Activated T-cell treated with anti-CD3 and anti-CD28 coated beads for 4 hours (primary cell): ENCODE measurements around the gene MAGI3.
"Not testable (repeated sequence)": the region's sequence is repeated elsewhere in the genome, so short reads cannot be mapped to it uniquely, and the experiment has no call there.

Source experiments
- DNase-seq: peaks from one replicate; pipeline ENCODE4 v3.0.0-alpha.2; 2020

The MAGI3 gene

DNA sequence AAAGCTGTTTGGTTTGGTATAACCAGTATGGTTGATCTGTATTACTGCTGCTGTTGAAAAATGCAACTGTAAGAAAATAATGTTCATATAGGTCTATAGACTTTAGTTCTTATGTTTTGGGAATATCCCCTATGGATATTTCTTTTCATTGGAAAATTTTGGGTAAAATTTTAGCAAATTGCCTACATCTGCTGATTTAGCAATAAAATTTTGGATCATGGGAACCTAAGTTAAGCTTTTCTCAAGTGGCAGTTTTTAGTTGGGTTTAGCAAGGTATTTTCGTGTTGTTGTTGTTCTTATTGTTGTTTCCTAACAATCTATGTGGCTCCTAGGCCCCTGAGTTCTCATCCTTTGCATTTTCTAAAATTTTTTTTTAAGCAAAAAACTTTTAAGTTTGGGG, 201.9 kb downstream of the MAGI3 start:
- no peak for DNase-seq

DNA sequence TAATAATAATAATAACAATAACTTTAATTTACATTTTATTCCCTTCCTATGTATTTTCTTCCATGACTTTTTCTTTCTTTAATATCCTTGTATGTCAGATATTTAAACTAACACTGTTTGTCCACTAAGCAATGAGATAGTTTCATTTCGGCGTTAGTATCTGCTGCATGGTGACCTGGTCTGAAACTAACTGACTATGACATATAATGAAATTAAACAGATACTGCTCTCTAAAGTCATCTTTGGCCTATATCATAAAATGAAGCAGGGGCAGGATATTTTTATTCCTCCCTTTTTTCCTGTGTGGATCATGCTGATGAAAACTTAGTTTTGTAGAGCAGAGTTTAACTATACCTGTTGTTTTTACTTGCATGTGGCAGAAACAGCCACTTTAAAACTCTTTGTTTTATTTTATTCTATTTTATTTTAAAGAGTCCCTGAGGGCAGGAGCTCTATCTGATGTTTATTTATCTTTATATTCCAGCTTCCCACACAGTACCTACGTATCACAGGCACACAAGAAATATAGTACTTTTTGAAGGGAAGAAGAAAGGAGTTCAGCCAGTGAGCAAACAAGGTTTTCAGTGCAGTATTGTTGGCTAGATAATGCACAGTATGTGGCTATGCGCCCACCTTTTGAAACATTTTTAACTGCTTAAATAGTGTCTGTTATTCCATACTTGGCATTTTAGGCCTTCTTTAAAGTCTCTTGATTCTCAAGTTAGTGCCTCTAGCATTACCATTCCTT, 203.4 kb downstream of the MAGI3 start:
- DNase-seq = no peak

DNA sequence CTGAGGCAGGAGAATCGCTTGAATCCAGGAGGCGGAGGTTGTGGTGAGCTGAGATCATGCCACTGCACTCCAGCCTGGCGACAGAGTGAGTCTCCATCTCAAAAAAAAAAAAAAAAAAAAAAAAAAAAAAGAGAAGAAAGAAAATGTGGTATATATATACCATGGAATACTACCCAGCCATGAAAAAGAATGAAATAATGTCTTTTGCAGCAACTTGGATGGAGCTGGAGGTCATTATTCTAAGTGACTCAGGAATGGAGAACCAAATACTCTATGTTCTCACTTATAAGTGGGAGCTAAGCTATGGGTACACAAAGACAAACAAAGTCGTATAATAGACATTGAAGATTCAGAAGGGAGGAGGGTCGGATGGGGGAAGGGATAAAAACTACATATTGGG, 214.2 kb downstream of the MAGI3 start:
- DNase-seq = not testable (repeated sequence)

DNA sequence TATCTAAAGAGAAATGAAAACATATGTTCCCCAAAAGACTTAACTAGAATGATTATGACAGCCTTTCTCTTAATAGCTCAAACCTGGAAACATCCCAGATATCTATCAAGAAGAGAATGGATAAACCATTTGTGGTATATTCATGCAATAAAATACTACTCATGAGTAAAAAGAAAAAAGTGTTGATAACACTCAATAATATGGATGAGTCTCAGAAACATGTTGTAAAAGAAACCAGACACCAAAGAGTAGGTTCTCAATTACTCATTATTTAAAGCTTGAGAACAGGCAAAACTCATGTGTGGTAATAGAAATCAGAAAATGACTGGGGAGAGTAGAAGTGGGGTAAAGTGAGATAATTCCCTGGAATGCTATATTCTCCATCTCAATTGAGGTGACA, 214.8 kb downstream of the MAGI3 start:
- no peak for DNase-seq

DNA sequence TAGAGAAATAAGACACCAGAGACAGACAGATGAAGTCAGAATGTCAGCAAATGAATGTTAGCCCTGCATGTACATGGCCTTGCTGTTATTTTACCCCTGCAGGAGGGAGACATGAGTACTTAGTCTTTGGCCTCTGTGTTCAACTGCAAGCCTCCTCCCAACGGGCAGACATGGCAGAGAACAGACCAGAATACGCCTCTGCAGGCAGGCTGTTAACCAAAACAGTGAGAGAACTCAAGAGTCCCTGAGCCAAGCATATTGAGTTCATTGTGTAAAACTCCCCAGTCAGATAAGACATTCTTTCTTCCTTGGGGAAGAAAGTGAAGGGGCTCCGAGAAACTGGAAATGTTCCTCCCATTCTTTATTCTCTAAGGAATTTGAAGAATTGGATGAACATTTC, 218.1 kb downstream of the MAGI3 start:
- no peak for DNase-seq

DNA sequence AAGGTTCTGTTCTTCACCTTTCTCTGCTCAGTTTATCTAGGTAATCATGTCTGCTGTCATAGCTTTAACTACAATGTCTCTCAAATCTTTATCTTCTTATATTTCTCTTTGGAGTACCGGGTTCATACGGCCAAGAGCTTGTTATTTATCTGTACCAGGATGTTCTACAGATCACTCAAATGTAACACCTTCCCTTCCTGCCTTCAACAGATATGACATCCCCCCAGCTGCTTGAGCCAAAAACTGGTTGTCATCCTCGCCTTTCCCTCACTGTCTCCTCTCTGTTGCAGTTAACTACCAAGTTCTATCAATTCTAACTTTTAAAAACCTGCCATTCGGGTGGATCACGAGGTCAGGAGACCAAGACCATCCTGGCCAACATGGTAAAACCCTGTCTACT, 220.1 kb downstream of the MAGI3 start:
- no peak for DNase-seq

DNA sequence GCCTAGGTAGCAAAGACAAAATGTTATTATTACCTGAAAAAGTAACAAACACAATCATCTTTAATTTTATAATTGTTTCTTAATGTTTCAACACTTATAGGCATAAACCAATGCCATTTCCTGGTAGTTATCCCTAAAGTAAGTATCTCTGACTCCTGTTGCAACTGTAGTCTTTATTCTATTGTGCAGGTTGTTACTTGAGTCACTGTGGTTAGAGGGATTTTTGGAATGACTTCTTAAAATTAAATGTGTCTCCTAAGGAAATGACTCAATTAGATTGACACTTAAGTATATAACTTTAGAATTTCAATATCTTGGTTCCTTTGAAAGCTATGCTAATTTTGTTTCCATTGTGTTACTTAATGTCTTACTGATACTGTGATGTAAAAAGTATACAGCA, 225.1 kb downstream of the MAGI3 start:
- DNase-seq = no peak

DNA sequence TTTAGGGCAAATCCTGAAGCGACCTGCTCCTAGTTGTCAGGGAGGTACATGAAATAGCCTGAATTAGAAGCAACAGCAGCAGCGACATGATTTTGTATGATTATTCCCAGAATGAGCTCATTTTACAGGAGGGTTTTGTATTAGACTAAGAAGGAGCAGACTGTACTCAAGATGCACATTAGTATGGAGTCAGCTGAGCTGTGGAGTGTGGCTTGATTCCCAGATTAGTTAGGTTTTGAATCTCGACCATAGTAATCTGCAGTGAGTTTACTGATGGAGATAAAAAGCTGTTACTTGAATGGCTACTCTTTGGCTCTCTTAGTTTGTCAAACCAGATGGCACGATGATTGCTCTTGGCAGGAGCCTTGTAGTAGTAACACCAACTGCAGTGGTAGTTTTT, 225.8 kb downstream of the MAGI3 start:
- no peak for DNase-seq

DNA sequence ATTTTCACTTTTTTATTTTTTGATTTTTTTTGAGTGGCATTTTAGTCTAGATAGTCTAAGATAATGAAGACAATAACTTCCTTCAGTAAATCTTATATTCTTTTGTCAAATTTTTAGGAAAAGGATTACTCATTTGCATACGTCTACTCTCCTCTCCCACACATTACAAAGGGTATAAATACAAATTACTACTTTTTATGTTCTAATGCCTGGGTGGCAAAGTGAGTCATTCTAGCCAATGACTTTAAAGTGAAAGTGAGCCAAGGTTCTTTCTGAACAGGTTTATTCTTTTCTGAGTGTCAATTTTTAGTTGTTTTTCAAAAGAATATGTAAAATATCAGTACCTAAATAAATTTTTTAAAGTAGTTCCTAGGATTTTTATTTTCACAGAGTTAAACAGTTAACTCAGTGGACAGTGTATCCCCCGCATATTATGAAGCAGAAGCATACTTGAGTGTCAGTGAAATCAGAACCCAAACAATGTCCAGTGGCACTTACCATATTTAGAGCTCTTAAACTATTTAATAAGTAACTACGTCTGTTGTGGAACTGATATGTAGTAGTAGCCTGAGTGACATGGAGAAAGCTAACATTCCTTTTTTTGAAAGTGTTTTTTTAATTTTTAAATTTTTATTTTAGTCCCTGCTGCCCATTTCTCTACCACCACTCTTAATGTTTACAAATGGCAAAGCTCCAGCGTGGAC, 227.3 kb downstream of the MAGI3 start:
- no peak for DNase-seq

DNA sequence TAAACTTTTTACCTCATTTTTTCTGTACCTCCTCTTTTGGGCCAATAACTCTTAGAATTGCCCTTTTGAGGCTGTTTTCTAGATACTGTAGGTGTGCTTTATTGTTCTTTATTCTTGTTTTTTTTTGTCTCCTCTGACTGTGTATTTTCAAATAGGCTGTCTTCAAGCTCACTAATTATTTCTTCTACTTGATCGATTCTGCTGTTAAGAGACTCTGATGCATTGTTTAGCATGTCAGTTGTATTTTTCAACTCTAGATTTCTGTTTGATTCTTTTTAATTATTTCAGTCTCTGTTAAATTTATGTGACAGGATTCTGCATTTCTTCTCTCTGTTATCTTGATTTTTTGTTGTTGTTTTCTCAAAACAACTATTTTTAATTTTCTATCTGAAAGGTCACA, 238.7 kb downstream of the MAGI3 start:
- no peak for DNase-seq

DNA sequence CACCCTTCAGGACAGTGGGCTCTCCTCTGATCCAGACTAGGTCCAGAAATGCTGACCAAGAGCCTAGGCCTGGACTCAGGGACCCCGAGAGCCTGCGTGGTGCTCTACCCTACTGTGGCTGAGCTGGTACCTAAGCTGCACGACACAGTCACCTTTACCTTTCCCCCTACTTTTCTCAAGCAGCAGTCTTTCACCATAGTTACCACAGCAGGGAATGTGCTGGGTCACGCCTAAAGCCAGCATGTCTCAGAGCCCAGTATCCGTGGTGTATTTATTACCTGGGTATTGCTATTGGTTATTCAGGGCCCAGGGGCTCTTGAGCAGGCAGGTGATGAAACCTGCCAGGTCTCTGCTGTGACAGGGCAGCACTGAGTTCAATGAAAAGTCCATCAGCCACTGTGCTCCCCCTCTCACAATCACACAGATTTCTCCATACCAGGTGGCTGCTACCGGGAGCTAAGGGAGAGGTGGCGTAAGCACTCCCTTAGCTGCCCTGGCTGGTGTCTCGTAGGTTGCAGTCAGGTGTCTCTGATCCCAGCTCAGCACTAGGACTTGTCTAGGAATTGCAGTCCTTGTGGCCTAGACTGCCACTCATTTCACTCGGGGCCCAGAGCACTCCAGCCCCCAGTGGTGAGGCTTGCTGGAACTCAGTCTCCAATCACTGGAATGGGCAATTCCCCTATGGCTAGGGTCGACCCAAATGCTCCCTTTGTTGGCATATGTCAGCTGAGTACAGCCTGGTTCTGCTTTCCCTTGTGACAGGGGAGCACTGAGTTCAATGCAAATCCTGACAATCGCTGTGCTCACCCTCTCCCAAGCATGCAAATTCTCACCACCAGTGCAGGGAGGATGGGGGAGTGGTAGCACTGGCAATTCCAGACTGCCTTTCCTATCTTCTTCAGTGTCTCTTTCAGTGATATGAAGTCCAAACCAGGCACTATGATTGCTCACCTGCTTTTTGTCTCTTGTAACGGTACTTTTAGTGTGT, 240.3 kb downstream of the MAGI3 start:
- no peak for DNase-seq

DNA sequence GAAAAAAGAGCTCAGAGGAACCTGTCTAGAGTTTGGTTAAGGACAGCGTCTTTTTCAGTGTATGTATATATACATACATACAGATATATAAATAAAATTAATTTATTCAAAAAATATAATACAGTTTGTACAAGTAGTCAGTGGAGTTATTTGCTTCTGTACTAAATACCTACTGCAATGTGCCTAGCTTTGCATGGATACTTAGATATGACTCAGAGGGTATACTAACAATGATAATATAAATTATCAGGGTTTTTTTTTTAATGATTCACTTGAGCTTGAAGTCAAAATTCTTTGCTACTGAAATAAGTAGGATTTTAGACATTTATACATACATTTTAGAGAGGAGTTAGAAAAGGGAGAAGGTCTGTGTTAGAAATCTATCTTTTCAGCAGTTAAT, 251.1 kb downstream of the MAGI3 start:
- DNase-seq = no peak

DNA sequence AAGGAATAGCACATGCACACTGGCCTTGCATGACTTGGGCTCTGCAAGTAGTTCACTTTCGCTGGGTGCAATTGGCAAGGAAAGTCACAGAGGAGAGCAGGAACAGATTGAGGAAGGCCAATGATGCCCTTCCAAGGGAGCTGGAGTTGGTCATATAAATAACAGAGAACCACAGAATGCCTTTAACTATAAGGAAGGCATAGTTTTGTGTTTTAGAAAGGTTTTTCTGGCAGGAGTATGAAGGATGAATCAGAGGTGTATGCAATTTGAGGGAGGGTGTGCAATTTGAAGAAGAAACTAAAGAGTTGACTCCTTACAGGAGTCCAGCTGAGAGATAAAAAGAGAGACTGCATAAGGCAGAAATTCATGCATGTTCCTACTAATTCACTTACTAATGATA, 256.8 kb downstream of the MAGI3 start:
- no peak for DNase-seq

DNA sequence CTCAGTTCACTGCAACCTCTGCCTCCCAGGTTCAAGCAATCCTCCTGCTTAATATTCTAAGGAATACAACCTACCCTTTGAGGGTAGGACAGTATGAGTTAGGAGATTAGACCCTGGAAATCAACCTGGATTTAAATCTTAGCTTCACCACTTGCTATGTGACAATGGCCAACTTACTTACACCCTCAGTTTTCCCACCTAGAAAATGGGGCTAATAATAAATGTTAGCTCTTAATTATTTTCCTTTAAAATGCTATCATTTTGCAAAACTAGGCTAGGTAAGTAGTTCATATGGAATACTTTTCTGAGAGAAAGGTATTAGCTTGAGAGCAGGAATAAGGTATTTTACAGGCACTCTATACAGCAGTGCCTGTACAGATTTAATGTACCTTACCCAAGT, 258.2 kb downstream of the MAGI3 start:
- no peak for DNase-seq

DNA sequence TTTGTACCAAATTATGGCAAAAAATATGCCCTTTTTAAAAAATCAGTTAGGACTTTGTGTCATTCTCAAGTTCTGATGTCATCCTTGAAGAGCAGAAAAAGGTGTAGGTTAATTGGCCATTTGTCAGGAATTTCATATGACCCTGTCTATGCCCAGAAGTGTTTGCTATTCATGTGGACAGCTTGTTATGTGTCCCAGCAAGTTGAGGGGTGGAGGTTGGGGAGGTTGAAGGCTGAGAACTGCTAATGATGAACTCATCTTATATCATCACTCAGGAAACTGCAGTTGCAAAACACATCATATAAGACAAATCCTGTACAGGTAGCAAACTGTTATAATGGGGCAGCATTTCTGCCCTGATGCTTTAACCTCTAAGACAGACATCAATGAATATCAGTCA, 262.5 kb downstream of the MAGI3 start:
- no peak for DNase-seq

DNA sequence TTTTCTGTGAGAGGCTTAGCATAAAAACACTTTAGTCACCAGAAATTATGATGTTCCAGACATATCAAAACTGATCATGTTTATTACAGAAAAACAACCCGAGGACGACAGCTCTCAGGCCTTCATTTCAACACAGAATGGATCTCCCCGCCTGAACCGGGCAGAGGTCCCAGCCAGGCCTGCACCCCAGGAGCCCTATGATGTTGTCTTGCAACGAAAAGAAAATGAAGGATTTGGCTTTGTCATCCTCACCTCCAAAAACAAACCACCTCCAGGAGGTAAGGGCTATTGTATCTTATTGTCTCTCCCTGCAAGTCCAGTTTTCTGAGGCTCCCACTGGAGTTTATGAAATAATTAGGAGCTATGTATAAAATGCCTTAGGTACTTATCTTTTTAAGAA, 263.4 kb downstream of the MAGI3 start:
- DNase-seq = no peak

DNA sequence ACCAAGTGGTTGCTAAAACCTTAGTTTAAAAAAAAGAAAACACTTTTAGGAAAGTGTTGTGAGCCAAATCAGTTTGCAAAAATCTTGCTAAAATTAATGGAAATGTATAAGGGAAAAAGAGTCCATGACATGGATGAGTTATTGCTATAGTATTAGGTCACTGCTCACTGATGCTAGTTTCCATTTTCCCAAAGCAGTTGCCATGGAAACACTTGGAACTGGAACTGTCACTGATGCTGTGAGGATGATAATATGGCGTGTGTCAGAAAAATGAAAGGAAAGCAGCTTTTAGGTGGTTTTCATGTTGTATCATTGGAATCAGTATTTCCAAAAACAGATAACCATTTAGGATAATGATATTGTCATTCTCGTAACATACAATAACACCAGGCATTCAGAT, 264.6 kb downstream of the MAGI3 start:
- DNase-seq = no peak

DNA sequence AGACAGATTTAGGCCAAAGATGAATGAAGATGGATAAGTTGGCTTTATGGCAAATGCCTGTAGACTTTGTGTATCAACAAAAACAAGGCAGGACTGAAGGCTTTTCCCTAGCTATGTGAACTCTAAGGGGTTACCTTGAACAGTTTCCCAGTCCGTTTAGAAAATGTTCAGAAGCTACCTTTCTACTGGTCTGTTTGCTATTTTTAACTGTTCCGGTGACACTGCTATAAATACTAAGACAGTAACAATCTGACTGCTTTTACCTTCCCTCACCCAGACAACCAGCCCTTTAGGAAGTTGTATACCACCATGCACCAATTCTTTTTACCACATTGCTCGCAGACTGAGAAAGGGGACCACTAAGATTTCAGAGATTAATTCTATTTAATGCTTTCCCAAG, 266.8 kb downstream of the MAGI3 start:
- no peak for DNase-seq

DNA sequence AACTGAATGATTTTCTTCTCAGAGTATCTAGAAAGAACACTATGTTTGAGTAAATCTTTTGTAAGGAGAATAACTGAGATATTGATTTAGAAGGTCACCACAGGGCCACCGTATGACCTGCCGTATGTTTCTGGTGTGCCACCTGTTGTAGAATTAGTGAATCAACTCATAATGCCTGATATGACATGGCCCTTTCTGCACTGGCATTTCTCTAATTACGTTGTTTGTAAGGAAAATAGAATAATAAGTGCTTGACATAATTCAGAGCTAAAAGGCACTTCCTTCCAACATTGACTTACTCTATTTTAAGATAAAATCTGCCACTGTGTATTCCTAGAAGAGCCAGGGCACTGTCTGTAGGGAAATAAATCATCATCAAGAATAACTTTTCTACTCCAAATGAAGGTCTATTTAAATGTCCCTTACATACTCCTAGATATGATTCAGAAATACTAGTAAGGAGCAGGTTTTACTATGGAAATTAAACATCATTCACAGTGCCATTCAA, 267.3 kb downstream of the MAGI3 start:
- no peak for DNase-seq

DNA sequence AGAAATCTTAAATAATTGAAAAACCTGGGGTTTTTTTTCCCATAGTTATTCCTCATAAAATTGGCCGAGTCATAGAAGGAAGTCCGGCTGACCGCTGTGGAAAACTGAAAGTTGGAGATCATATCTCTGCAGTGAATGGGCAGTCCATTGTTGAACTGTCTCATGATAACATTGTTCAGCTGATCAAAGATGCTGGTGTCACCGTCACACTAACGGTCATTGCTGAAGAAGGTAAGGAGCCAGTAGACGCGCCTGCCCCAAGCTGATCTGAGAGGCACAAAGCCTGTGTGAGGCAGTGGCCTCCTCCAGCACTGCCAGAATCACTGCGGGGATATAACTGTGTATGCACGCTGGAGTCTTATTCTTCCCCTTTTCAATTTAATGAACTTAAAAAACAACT, 268.7 kb downstream of the MAGI3 start:
- no peak for DNase-seq

DNA sequence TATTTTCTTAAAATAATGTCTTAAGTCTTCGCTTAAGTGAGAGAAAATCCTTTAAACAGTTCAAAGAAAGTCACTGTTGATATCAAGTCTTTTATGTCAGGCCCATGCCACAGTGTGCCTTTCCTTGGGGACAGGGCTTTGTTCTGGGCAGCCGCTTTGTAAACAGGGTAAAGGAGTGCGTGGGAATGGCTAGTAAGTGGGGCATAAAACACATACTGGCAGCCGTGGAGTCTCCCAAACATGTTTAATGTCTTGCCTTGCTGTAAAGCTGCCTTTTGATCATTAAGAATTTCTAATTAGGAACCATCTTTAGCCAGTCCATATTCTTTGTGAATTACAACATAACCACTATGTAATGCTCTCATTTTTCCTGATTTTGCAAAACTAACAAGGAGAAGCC, 269.2 kb downstream of the MAGI3 start:
- DNase-seq = no peak

DNA sequence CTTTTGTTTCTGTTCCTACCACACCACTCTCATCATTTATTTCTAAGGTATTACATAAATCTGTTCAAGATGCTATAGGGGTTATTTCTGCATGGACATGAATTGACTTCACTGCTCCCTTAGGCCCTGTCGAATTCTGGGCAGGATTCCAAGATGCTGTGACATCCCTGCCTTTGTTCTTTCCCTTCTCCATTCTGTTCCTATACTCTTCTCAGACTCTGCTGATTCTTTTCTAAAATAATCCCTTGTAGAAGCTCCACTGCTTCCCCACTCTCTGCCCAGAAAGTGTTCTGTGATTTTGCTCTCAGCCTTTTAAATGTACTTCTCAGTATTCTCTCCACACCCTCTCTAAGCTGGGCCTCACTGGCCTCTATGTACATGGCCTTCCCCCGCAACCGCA, 269.8 kb downstream of the MAGI3 start:
- DNase-seq = no peak

DNA sequence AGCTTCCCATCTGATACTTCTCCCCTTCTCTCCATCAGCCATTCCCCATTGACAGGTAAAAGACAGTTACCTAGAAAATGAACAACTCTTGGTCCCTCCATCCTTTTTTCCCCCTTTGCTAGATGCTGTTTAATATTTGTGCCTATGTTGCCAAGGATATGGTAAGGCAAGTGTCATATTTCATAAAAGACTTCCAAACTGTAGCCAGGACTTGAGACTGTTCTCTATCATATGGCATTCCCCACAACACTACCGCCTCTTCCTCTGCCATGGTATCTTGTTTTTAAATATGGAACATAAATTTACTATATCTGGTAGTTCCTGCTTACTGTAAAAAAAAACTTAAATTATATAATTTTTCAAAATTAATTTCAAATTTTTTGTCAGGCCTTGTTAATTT, 271.8 kb downstream of the MAGI3 start:
- DNase-seq = no peak
